SK-N-SH (cell line): Measurements from ENCODE around the gene DCAF10. TPM values are rescaled to one million over a fixed set of nuclear protein-coding genes. Genes with fewer than 3 reads are reported as not detected.

Experiments
- CTCF ChIA-PET: fragments of 300-600, 350-600 bp; formaldehyde crosslinking; extraction: SDS; loops from one replicate; lab custom pipeline; 2021; lab: Yijun Ruan, JAX
- POLR2A ChIA-PET: fragments of 350-600 bp; sonication (Branson Sonifier 250); formaldehyde crosslinking; extraction: SDS; loops from one replicate; lab custom pipeline; 2020; ENCODE audit warnings: antibody characterized with exemption, inconsistent platforms; lab: Yijun Ruan, JAX
- DNase-seq: peaks from one replicate; pipeline ENCODE4 v3.0.0; 2012
- H2AFZ ChIP-seq: fragments of 200-600 bp; sonication (generic); 2 replicates; pipeline ENCODE4 v1.8.1; 2016; ENCODE audit warnings: antibody characterized with exemption, mild to moderate bottlenecking, low read depth
- H3F3A ChIP-seq: fragments of 200-600 bp; sonication (generic); replicated peaks from 2 replicates; pipeline ENCODE3; 2016; ENCODE audit warnings: antibody characterized with exemption, mild to moderate bottlenecking; ENCODE audit not compliant: insufficient read depth
- H3K27ac ChIP-seq, 2 experiments: fragments of 200-500 bp in 1 of 2; fragments of 200-600 bp in 1 of 2; sonication (Bioruptor generic) in 1 of 2; sonication (generic), shearing (Covaris generic) in 1 of 2; 2 replicates each; pipeline versions ENCODE4 v1.5.1 to v1.6.1; 2014 to 2016; ENCODE audit warnings: low read depth in 2 of 2, inconsistent platforms in 1 of 2, low read length in 1 of 2, mild to moderate bottlenecking in 1 of 2, mixed read lengths in 1 of 2
- H3K27me3 ChIP-seq: fragments of 200-600 bp; sonication (generic), shearing (Covaris generic); 2 replicates; pipeline ENCODE4 v1.6.1; 2016; ENCODE audit warnings: mixed run types; ENCODE audit not compliant: insufficient read depth
- H3K36me3 ChIP-seq, 2 experiments: fragments of 200-500 bp in 1 of 2; fragments of 200-600 bp in 1 of 2; sonication (Bioruptor generic) in 1 of 2; sonication (generic) in 1 of 2; replicated peaks in 1 of 2; 2 replicates each; pipeline versions ENCODE3 to v1.5.1; 2014 to 2016; ENCODE audit warnings: low read length in 1 of 2, mild to moderate bottlenecking in 1 of 2; ENCODE audit not compliant: insufficient read depth in 2 of 2, control insufficient read depth in 1 of 2
- H3K4me1 ChIP-seq, 2 experiments: fragments of 200-500 bp in 1 of 2; fragments of 200-600 bp in 1 of 2; sonication (Bioruptor generic) in 1 of 2; sonication (generic), shearing (Covaris generic) in 1 of 2; 2 replicates each; pipeline versions ENCODE4 v1.5.1 to v1.6.1; 2014 to 2016; ENCODE audit warnings: low read depth in 1 of 2, low read length in 1 of 2, mixed run types in 1 of 2; ENCODE audit not compliant: insufficient read depth in 2 of 2, control insufficient read depth in 1 of 2
- H3K4me2 ChIP-seq: fragments of 200-600 bp; sonication (generic), shearing (Covaris generic); 2 replicates; pipeline ENCODE4 v1.6.1; 2017; ENCODE audit warnings: mixed run types
- H3K4me3 ChIP-seq, 2 experiments: fragments of 200-500 bp in 1 of 2; fragments of 200-600 bp in 1 of 2; sonication (Bioruptor generic) in 1 of 2; sonication (generic), shearing (Covaris generic) in 1 of 2; 2 replicates each; pipeline versions ENCODE4 v1.5.1 to v1.8.1; 2014 to 2016; ENCODE audit warnings: low read depth in 2 of 2, inconsistent platforms in 1 of 2, low read length in 1 of 2, mild to moderate bottlenecking in 1 of 2, mixed read lengths in 1 of 2, moderate library complexity in 1 of 2
- H3K79me2 ChIP-seq: fragments of 200-600 bp; sonication (generic); 2 replicates; pipeline ENCODE4 v1.8.1; 2017; ENCODE audit warnings: mild to moderate bottlenecking; ENCODE audit not compliant: insufficient read depth
- H3K9ac ChIP-seq: fragments of 200-600 bp; sonication (generic); 2 replicates; pipeline ENCODE4 v1.6.1; 2017; ENCODE audit warnings: mixed run types
- H3K9me2 ChIP-seq: fragments of 200-600 bp; sonication (generic); 2 replicates; pipeline ENCODE4 v1.6.1; 2017; ENCODE audit warnings: mixed run types
- H3K9me3 ChIP-seq: fragments of 200-600 bp; sonication (generic); 2 replicates; pipeline ENCODE4 v1.6.1; 2017; ENCODE audit warnings: mixed run types, mild to moderate bottlenecking, moderate library complexity
- H4K20me1 ChIP-seq: fragments of 200-600 bp; sonication (generic); 2 replicates; pipeline ENCODE4 v1.6.1; 2017; ENCODE audit warnings: mild to moderate bottlenecking, mixed run types; ENCODE audit not compliant: insufficient read depth
- CHD2 ChIP-seq: fragments of 150-350 bp; IDR thresholded peaks from 2 replicates; pipeline ENCODE4 v1.6.1; 2018; ENCODE audit warnings: low read length; ENCODE audit not compliant: partially characterized antibody
- EZH2phosphoT487 ChIP-seq: fragments of 200-600 bp; sonication (generic); IDR thresholded peaks from 2 replicates; pipeline ENCODE4 v1.6.1; 2017; ENCODE audit warnings: low read depth, mixed run types, mild to moderate bottlenecking, antibody characterized with exemption, moderate library complexity, borderline replicate concordance
- FOXJ3 ChIP-seq: sonication (generic); formaldehyde crosslinking; IDR thresholded peaks from 2 replicates; pipeline ENCODE4 v1.5.1; 2020; ENCODE audit warnings: mild to moderate bottlenecking, missing genetic modification reagents
- GATA2 ChIP-seq: sonication (generic); formaldehyde crosslinking; IDR thresholded peaks from 2 replicates; pipeline ENCODE4 v1.5.0; 2020; ENCODE audit warnings: mild to moderate bottlenecking, missing genetic modification reagents
- MXI1 ChIP-seq: IDR thresholded peaks from 2 replicates; pipeline ENCODE4 v1.6.1; 2012; ENCODE audit warnings: mild to moderate bottlenecking, low read depth, low read length, improper control_type of control experiment
- NFIC ChIP-seq: IDR thresholded peaks from 2 replicates; pipeline ENCODE4 v1.4.0; 2012; ENCODE audit warnings: borderline replicate concordance
- PBX3 ChIP-seq: IDR thresholded peaks from 2 replicates; pipeline ENCODE4; 2012
- RCOR1 ChIP-seq: fragments of 150-350 bp; IDR thresholded peaks from 2 replicates; pipeline ENCODE4 v1.6.1; 2017; ENCODE audit warnings: antibody characterized with exemption, low read length
- REST ChIP-seq: IDR thresholded peaks from 2 replicates; pipeline ENCODE4 v1.6.1; 2012; ENCODE audit warnings: mild to moderate bottlenecking, low read depth, low read length, moderate library complexity
- SIN3A ChIP-seq: IDR thresholded peaks from 2 replicates; pipeline ENCODE4 v1.6.1; 2012; ENCODE audit warnings: low read depth, mild to moderate bottlenecking, low read length, moderate library complexity, borderline replicate concordance
- SMC3 ChIP-seq: IDR thresholded peaks from 2 replicates; pipeline ENCODE4 v1.6.1; 2012; ENCODE audit warnings: low read depth, low read length, improper control_type of control experiment
- TAF1 ChIP-seq: IDR thresholded peaks from 2 replicates; pipeline ENCODE4 v1.6.1; 2012; ENCODE audit warnings: low read depth, mild to moderate bottlenecking, low read length, moderate library complexity, borderline replicate concordance
- TCF12 ChIP-seq: IDR thresholded peaks from 2 replicates; pipeline ENCODE4 v1.4.0; 2012
- WGBS: methylation state at CpG from one replicate; pipeline ENCODE4 v1.1.6; 2017; ENCODE audit warnings: low lambda C conversion rate; 5-methylcytosine and 5-hydroxymethylcytosine counted together
- polyA plus RNA-seq, 3 experiments: library from polyadenylated mRNA; depleted of rRNA; stranded (reverse); fragments of >200 nt; gene quantifications; 2 replicates each; pipeline ENCODE4 v1.2.3, GENCODE V29; 2012
- TF ChIP-seq, protein P1 (sequence below): IDR thresholded peaks from 2 replicates; pipeline ENCODE4 v1.4.0; 2012; ENCODE audit warnings: low read depth, borderline replicate concordance
- TF ChIP-seq, protein P2 (sequence below): IDR thresholded peaks from 2 replicates; pipeline ENCODE4 v1.4.0; 2012; ENCODE audit warnings: low read depth

DCAF10 gene
- polyA plus RNA-seq, 1 of the 3 experiments (the other 2 are of a cell fraction) = 11.8 TPM

DNA sequence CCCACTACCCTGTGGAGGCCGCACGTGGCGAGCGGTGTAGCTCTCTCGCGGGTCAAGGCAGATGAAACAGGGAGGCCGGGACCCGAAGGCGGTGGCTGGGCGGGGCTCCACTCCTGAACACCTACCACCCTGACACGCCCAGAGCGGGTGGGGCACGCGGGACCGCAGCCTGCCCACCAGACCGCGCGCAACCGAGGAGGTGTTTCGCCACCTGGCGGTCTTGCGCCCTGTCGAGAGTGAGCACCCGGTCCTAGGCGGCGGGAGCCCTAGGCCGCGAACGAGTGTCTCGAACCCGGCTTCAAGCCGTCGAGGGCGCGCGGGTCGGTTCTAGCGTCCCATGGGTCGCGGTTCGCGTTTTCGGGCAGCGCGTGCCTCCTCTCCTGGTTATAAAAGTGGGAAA lies 13.5 kb upstream of the DCAF10 start:
- Histone ChIP-seq H3K4me3 (no peak overlapping the region), H3K9me2 (no peaks in the 10 kb centered on the region), H3K4me1 (peaks cover 5 to 14% of the 10 kb centered on the region in 2 experiments; a peak in 3 of 4 replicates), H3K79me2 (peaks cover 28% of the 10 kb centered on the region), H3K27ac (no peak overlapping the region), H3K27me3 (no peaks in the 10 kb centered on the region), H3K36me3 (peaks cover 18 to 19% of the 10 kb centered on the region in 2 experiments), H2AFZ (no peak overlapping the region), H3K4me2 (no peak overlapping the region), H4K20me1 (no peaks in the 10 kb centered on the region), H3K9ac (no peak overlapping the region), H3K9me3 (no peaks in the 10 kb centered on the region), H3F3A (peaks cover 6% of the 10 kb centered on the region)
- no peak for DNase-seq
- ChIA-PET CTCF (no interaction called here), POLR2A (no interaction called here)
- TF ChIP-seq FOXJ3 (no peak), TAF1 (no peak), MXI1 (no peak), RCOR1 (no peak), SIN3A (no peak), SMC3 (no peak), EZH2phosphoT487 (no peak), GATA2 (CRISPR knock-in tag) (no peak), NFIC (no peak), CHD2 (no peak), TCF12 (no peak), REST (no peak), PBX3 (no peak)
- TF ChIP-seq, protein P1, sequence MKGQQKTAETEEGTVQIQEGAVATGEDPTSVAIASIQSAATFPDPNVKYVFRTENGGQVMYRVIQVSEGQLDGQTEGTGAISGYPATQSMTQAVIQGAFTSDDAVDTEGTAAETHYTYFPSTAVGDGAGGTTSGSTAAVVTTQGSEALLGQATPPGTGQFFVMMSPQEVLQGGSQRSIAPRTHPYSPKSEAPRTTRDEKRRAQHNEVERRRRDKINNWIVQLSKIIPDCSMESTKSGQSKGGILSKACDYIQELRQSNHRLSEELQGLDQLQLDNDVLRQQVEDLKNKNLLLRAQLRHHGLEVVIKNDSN = no peak
- TF ChIP-seq, protein P2, sequence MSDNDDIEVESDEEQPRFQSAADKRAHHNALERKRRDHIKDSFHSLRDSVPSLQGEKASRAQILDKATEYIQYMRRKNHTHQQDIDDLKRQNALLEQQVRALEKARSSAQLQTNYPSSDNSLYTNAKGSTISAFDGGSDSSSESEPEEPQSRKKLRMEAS = no peak
- 97% methylated on average over 37 of the region's 45 CpGs for WGBS
